HCT116 (cell line): ENCODE results near the gene ADARB2. TPM values are rescaled to one million over a fixed set of nuclear protein-coding genes. Genes with fewer than 3 reads are reported as not detected.

Source experiments
- ATAC-seq: fragments of 200-7000 bp; cut with Tn5 transposase; 2 replicates; pipeline ENCODE4 v1.9.1; 2020; ENCODE audit warnings: mild to moderate bottlenecking, moderate library complexity
- BruUV-seq: library from RNA; stranded (reverse); fragments of 400-500 nt; replicated peaks from 2 replicates; lab custom pipeline; 2021; lab: Mats Ljungman, UMichigan
- CTCF ChIA-PET: fragments of 300-600 bp; sonication (Branson Sonifier 250); formaldehyde crosslinking; loops from one replicate; lab custom pipeline; 2021; ENCODE audit warnings: antibody characterized with exemption; lab: Charles Lee
- POLR2A ChIA-PET: fragments of 300-600, 350-600 bp; sonication (Branson Sonifier 250); formaldehyde crosslinking; loops from one replicate; lab custom pipeline; 2021; ENCODE audit warnings: antibody characterized with exemption; lab: Charles Lee
- RAD21 ChIA-PET, 2 experiments: fragments of 300-600 bp; sonication (Branson Sonifier 250); formaldehyde crosslinking; loops; one replicate each; lab custom pipeline; 2023; ENCODE audit warnings: low total read pairs in 2 of 2; ENCODE audit not compliant: uncharacterized antibody in 2 of 2, unreplicated experiment in 2 of 2, low non-redundant PET in 1 of 2; lab: Charles Lee
- DNase-seq: peaks from one replicate; pipeline ENCODE4 v3.0.0-alpha.2; 2010; ENCODE audit warnings: low read depth, low spot score
- H2AFZ ChIP-seq: fragments of 200-600 bp; shearing (Covaris generic), sonication (generic); 2 replicates; pipeline ENCODE4 v1.6.1; 2017; ENCODE audit warnings: low read depth, mixed run types, mixed read lengths, antibody characterized with exemption, low read length; ENCODE audit not compliant: poor library complexity, severe bottlenecking
- H3K27ac ChIP-seq: 2 replicates; pipeline ENCODE4 v1.5.1; 2012; ENCODE audit warnings: low read depth, low read length
- H3K27me3 ChIP-seq: fragments of 200-600 bp; sonication (generic); 2 replicates; pipeline ENCODE4 v1.6.1; 2016; ENCODE audit warnings: mixed run types, low read length, mixed read lengths; ENCODE audit not compliant: insufficient read depth
- H3K36me3 ChIP-seq, 2 experiments: fragments of 200-500 bp in 1 of 2; fragments of 200-600 bp in 1 of 2; sonication (Bioruptor generic) in 1 of 2; sonication (generic) in 1 of 2; 2 replicates each; pipeline versions ENCODE4 v1.5.1 to v1.6.1; 2014 to 2016; ENCODE audit warnings: low read length in 2 of 2, inconsistent platforms in 1 of 2, mixed read lengths in 1 of 2, mixed run types in 1 of 2; ENCODE audit not compliant: insufficient read depth in 2 of 2, control insufficient read depth in 1 of 2
- H3K4me1 ChIP-seq, 2 experiments: fragments of 200-600 bp in 1 of 2; sonication (generic) in 1 of 2; 2 replicates each; pipeline versions ENCODE4 v1.5.1 to v1.6.1; 2012 to 2017; ENCODE audit warnings: low read length in 2 of 2, inconsistent platforms in 1 of 2, mild to moderate bottlenecking in 1 of 2, mixed read lengths in 1 of 2, mixed run types in 1 of 2, moderate library complexity in 1 of 2; ENCODE audit not compliant: insufficient read depth in 2 of 2, control insufficient read depth in 1 of 2
- H3K4me2 ChIP-seq: fragments of 200-600 bp; sonication (generic); 2 replicates; pipeline ENCODE4 v1.6.1; 2017; ENCODE audit warnings: mixed run types, low read length, mixed read lengths
- H3K4me3 ChIP-seq, 2 experiments: fragments of 200-600 bp in 1 of 2; sonication (generic) in 1 of 2; replicated peaks in 1 of 2; 2 replicates each; pipeline ENCODE4 v1.5.1; 2011 to 2016; ENCODE audit warnings: low read length in 2 of 2, control low read depth in 1 of 2, low read depth in 1 of 2, mild to moderate bottlenecking in 1 of 2, mixed read lengths in 1 of 2, mixed run types in 1 of 2
- H3K79me2 ChIP-seq: fragments of 200-600 bp; sonication (generic); 2 replicates; pipeline ENCODE4 v1.6.1; 2017; ENCODE audit warnings: mild to moderate bottlenecking, mixed run types, low read length, moderate library complexity, mixed read lengths; ENCODE audit not compliant: insufficient read depth
- H3K9ac ChIP-seq: fragments of 200-600 bp; sonication (generic); 2 replicates; pipeline ENCODE4 v1.6.1; 2016; ENCODE audit warnings: low read length, mixed read lengths
- H3K9me2 ChIP-seq: fragments of 200-600 bp; sonication (generic), shearing (Covaris generic); 2 replicates; pipeline ENCODE4 v1.6.1; 2017; ENCODE audit warnings: mixed run types, mild to moderate bottlenecking, moderate library complexity; ENCODE audit not compliant: insufficient read depth
- H3K9me3 ChIP-seq, 2 experiments: fragments of 200-500 bp in 1 of 2; fragments of 200-600 bp in 1 of 2; sonication (Bioruptor generic) in 1 of 2; sonication (generic) in 1 of 2; 2 replicates each; pipeline ENCODE4 v1.6.1; 2014 to 2017; ENCODE audit warnings: low read length in 2 of 2, mixed read lengths in 2 of 2, inconsistent platforms in 1 of 2, low read depth in 1 of 2, mild to moderate bottlenecking in 1 of 2, mixed run types in 1 of 2, moderate library complexity in 1 of 2; ENCODE audit not compliant: control insufficient read depth in 1 of 2, insufficient read depth in 1 of 2
- H4K20me1 ChIP-seq: fragments of 200-600 bp; sonication (generic), shearing (Covaris generic); 2 replicates; pipeline ENCODE4 v1.6.1; 2017; ENCODE audit warnings: mixed run types, mild to moderate bottlenecking, moderate library complexity; ENCODE audit not compliant: insufficient read depth
- ELF1 ChIP-seq: IDR thresholded peaks from 2 replicates; pipeline ENCODE4 v1.6.1; 2012; ENCODE audit warnings: low read depth, borderline replicate concordance
- EZH2phosphoT487 ChIP-seq: fragments of 200-600 bp; IDR thresholded peaks from 2 replicates; pipeline ENCODE4 v1.6.1; 2018; ENCODE audit warnings: antibody characterized with exemption, borderline replicate concordance
- FOSL1 ChIP-seq: IDR thresholded peaks from 2 replicates; pipeline ENCODE4 v1.6.1; 2012; ENCODE audit warnings: low read depth
- JUND ChIP-seq: IDR thresholded peaks from 2 replicates; pipeline ENCODE4 v1.6.1; 2012
- MAX ChIP-seq: IDR thresholded peaks from 2 replicates; pipeline ENCODE4 v1.6.1; 2012
- POLR2A ChIP-seq: IDR thresholded peaks from 2 replicates; pipeline ENCODE4 v1.7.0; 2011; ENCODE audit warnings: borderline replicate concordance; ENCODE audit not compliant: insufficient read depth, insufficient read length; ENCODE audit errors: extremely low read depth
- RAD21 ChIP-seq: IDR thresholded peaks from 2 replicates; pipeline ENCODE4 v1.6.1; 2012; ENCODE audit warnings: low read depth, mild to moderate bottlenecking
- REST ChIP-seq: IDR thresholded peaks from 2 replicates; pipeline ENCODE4 v1.6.1; 2012; ENCODE audit warnings: low read depth
- SIN3A ChIP-seq: IDR thresholded peaks from 2 replicates; pipeline ENCODE4 v1.6.1; 2012; ENCODE audit warnings: low read depth
- ZNF274 ChIP-seq: fragments of 200-500 bp; sonication (Bioruptor generic); IDR thresholded peaks from 2 replicates; pipeline ENCODE4 v1.6.1; 2014; ENCODE audit warnings: mild to moderate bottlenecking, low read depth, low read length, inconsistent platforms
- intact Hi-C: fragments of 100-400 bp; cut with micrococcal nuclease; formaldehyde crosslinking; loops from 2 replicates; pipeline ENCODE4 v1.10.0; 2022
- total RNA-seq: library from RNA; stranded (reverse); gene quantifications from one replicate; pipeline ENCODE4 v1.2.1, GENCODE V29; 2021; ENCODE audit not compliant: unreplicated experiment
- TF ChIP-seq, protein P1 (sequence below), 3 experiments: fragments of 200-600 bp in 1 of 3; sonication (generic) in 1 of 3; IDR thresholded peaks in 2 of 3; conservative IDR thresholded peaks in 1 of 3; 2 replicates each; pipeline ENCODE4 v1.5.1; 2012 to 2017; ENCODE audit warnings: low read depth in 2 of 3, low read length in 2 of 3, antibody characterized with exemption in 1 of 3, borderline replicate concordance in 1 of 3, control low read depth in 1 of 3, mild to moderate bottlenecking in 1 of 3, mixed read lengths in 1 of 3, mixed run types in 1 of 3, moderate library complexity in 1 of 3; ENCODE audit not compliant: insufficient read depth in 1 of 3

The ADARB2 gene
- total RNA-seq, 1 experiment from 2014 or later, result not detected

- intact Hi-C loops, result no loop called here
- no peak overlapping the region for H2AFZ ChIP-seq
- no peaks in the 10 kb centered on the region for H4K20me1 ChIP-seq
- ChIA-PET RAD21 (no interaction called here), POLR2A (no interaction called here)
- H3K79me2 ChIP-seq, result no peaks in the 10 kb centered on the region
- no peaks in the 10 kb centered on the region for H3K4me1 ChIP-seq
- no peak overlapping the region for H3K27ac ChIP-seq
- no peak overlapping the region for H3K4me3 ChIP-seq
- no TSS peak for BruUV-seq
- H3K9me2 ChIP-seq, result no peaks in the 10 kb centered on the region
- no peaks in the 10 kb centered on the region for H3K27me3 ChIP-seq
- H3K9ac ChIP-seq, result no peak overlapping the region
- no peaks in the 10 kb centered on the region for H3K36me3 ChIP-seq
- no peak for ATAC-seq
- TF ChIP-seq JUND (no peak), ELF1 (no peak), SIN3A (no peak), MAX (no peak)
- TF ChIP-seq, protein P1, sequence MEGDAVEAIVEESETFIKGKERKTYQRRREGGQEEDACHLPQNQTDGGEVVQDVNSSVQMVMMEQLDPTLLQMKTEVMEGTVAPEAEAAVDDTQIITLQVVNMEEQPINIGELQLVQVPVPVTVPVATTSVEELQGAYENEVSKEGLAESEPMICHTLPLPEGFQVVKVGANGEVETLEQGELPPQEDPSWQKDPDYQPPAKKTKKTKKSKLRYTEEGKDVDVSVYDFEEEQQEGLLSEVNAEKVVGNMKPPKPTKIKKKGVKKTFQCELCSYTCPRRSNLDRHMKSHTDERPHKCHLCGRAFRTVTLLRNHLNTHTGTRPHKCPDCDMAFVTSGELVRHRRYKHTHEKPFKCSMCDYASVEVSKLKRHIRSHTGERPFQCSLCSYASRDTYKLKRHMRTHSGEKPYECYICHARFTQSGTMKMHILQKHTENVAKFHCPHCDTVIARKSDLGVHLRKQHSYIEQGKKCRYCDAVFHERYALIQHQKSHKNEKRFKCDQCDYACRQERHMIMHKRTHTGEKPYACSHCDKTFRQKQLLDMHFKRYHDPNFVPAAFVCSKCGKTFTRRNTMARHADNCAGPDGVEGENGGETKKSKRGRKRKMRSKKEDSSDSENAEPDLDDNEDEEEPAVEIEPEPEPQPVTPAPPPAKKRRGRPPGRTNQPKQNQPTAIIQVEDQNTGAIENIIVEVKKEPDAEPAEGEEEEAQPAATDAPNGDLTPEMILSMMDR (IDR thresholded peaks at IDR 0.05 in 2 of 3, conservative IDR thresholded peaks at IDR 0.05 in 1 of 3; ENCODE audit: borderline replicate concordance in 1 of 3, insufficient read depth in 1 of 3, low read depth in 2 of 3, low read length in 2 of 3), result no peak
- TF ChIP-seq, all 23 proteins: peak for 0
- CTCF ChIA-PET, result no interaction called here
- Histone ChIP-seq H3K4me2 (no peak overlapping the region), H3K9me3 (peaks cover 0 to 27% of the 10 kb centered on the region in 2 experiments; a peak in 2 of 4 replicates)
- DNase-seq, result no peak
Measured at GRCh38 chr10:1745780-1746456, 8.6 kb upstream of the ADARB2 start.

DNA sequence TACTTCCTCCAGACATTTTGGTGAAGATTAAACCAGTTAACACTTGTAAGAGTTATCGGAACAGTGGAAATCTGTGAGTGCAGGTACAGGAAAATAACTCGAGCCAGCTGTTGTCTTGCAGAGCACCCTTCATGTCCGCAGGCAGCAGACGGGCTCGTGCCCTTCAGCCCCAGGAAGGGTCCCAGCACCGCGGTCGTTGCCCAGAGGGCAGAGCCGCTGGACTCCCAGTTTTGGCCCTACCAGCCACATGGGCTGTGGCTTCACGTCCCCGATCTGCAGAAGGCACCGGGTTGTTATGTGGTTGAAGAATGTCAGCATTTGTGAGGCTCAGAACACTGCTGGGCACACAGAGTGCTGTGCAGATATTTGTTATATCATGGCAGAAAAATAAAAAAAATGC lies 7.2 kb upstream of the ADARB2 start:
- no peak overlapping the region for H3K4me3 ChIP-seq
- intact Hi-C loops, result no loop called here
- H2AFZ ChIP-seq, result no peak overlapping the region
- ATAC-seq, result no peak
- DNase-seq, result no peak
- H4K20me1 ChIP-seq, result no peaks in the 10 kb centered on the region
- no TSS peak for BruUV-seq
- H3K9me3 ChIP-seq, result peaks cover 0 to 26% of the 10 kb centered on the region in 2 experiments; a peak in 2 of 4 replicates
- ChIA-PET RAD21 (no interaction called here), CTCF (no interaction called here), POLR2A (no interaction called here)
- H3K36me3 ChIP-seq, result no peaks in the 10 kb centered on the region
- no peak overlapping the region for H3K27ac ChIP-seq
- no peaks in the 10 kb centered on the region for H3K9me2 ChIP-seq
- H3K9ac ChIP-seq, result no peak overlapping the region
- no peaks in the 10 kb centered on the region for H3K27me3 ChIP-seq
- H3K4me1 ChIP-seq, result no peaks in the 10 kb centered on the region
- no peaks in the 10 kb centered on the region for H3K79me2 ChIP-seq
- H3K4me2 ChIP-seq, result no peak overlapping the region
- no peak for TF ChIP-seq ZNF274
- TF ChIP-seq FOSL1, result no peak
- no peak for TF ChIP-seq RAD21
- no peak for TF ChIP-seq POLR2A
- no peak for TF ChIP-seq ELF1
- TF ChIP-seq EZH2phosphoT487, result no peak
- no peak for TF ChIP-seq REST
- TF ChIP-seq, protein P1 (IDR thresholded peaks at IDR 0.05 in 2 of 3, conservative IDR thresholded peaks at IDR 0.05 in 1 of 3; ENCODE audit: borderline replicate concordance in 1 of 3, insufficient read depth in 1 of 3, low read depth in 2 of 3, low read length in 2 of 3), result no peak
